ENCODE measurements around the gene TP53BP2. TPM values are rescaled to one million over a fixed set of nuclear protein-coding genes. Genes with fewer than 3 reads are reported as not detected.
A peak's percentile ranks its signal among the peaks of the same experiment; 100 is the strongest.

TP53BP2 gene
- total and polyA plus RNA-seq, 2 donors (not counting 3 experiments of a cell fraction or from before 2014, with no cell fraction given) = 21.9 to 51.9 TPM

DNA sequence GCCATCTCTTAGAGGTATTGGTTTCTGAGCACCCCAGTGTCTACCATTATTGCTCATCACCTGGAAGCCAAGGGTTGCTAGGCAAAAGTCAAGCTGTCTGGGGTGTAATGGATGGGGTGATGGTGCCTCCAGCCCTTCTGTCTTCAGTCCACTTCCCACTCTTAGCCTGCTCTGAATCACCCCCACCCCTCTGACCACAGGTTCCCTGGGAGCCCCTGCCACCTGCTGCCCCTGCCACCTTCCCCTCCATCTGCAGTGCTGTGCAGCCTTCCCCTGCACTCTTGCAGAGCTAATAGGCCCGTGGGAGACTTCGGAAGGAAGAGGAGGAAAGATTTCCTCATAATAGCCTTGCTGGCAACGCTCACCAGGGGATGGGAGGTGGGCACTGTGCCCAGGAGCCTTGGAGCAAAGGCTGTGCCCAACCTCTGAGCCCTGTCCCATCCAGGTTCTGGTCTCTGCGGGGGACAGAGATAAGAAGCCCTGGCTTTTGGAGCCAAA lies 97.9 kb downstream of the TP53BP2 start:
- no TSS peak for BruUV-seq (replicated peaks)
- Histone ChIP-seq H3K4me2 (ENCODE audit: insufficient read depth, low read length) (no peak overlapping the region), H3K4me1 (ENCODE audit: control insufficient read depth, extremely low read depth, insufficient read depth, low read length) (peaks cover 36% of the 10 kb centered on the region), H3K4me3 (replicated peaks in 1 of 3; ENCODE audit: insufficient read depth in 1 of 3, low read depth in 1 of 3, low read length in 3 of 3) (no peak overlapping the region), H3K27me3 (ENCODE audit: control insufficient read depth in 2 of 2, insufficient read depth in 2 of 2, low read length in 2 of 2) (no peaks in the 10 kb centered on the region), H3K36me3 (ENCODE audit: control insufficient read depth in 2 of 2, extremely low read depth in 1 of 2, insufficient read depth in 2 of 2, low read length in 2 of 2) (peaks cover 26 to 40% of the 10 kb centered on the region in 2 experiments), H2AFZ (ENCODE audit: low read depth, low read length) (no peak overlapping the region), H3K79me2 (ENCODE audit: control insufficient read depth, insufficient read depth, low read length) (peaks cover 42% of the 10 kb centered on the region), H3K9ac (replicated peaks; ENCODE audit: extremely low read depth, insufficient read depth, low read length) (no peak overlapping the region), H4K20me1 (replicated peaks; ENCODE audit: control insufficient read depth, extremely low read depth, insufficient read depth, low read length) (no peaks in the 10 kb centered on the region), H3K9me1 (replicated peaks; ENCODE audit: control insufficient read depth, extremely low read depth, insufficient read depth, low read length) (no peaks in the 10 kb centered on the region), H3K9me3 (replicated peaks; ENCODE audit: control insufficient read depth, insufficient read depth, low read length) (no peaks in the 10 kb centered on the region), H3K27ac (ENCODE audit: insufficient read depth, low read depth, low read length) (peak overlapping the region; percentile 25)
- CTCF ChIA-PET = interaction anchor here (1.3 to 8.5 kb wide), 6 partner anchors 18 to 47 kb away, joined by 3 to 148 read pairs (median 42); partner anchors contain the start of gene CAPN2
- dilution Hi-C loops (cut with MboI; ENCODE audit: extremely low pct_ligation_motif_present, low sequenced_read_pairs) = no loop called here
- peak; percentile 86 for FAIRE-seq
- intact Hi-C loops (cut with micrococcal nuclease) = loop anchor here (2.0 kb wide), 1 partner anchor 17 kb away; no protein-coding TSS in a partner anchor
- POLR2A ChIA-PET = no interaction called here
- peak; percentile 55 for DNase-seq (ENCODE audit: low read depth, low spot score)
- TF ChIP-seq, protein P1, sequence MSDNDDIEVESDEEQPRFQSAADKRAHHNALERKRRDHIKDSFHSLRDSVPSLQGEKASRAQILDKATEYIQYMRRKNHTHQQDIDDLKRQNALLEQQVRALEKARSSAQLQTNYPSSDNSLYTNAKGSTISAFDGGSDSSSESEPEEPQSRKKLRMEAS (IDR thresholded peaks at IDR 0.05; ENCODE audit: insufficient read depth, insufficient read length) = no peak
- TF ChIP-seq JUN (IDR thresholded peaks at IDR 0.05; ENCODE audit: borderline replicate concordance, insufficient read depth, insufficient read length, low read depth) = no peak
- TF ChIP-seq POLR2A (IDR thresholded peaks at IDR 0.05; ENCODE audit: low read depth, low read length) = no peak
- no peak for TF ChIP-seq POLR2AphosphoS5 (IDR thresholded peaks at IDR 0.05; ENCODE audit: insufficient read depth, low read depth, low read length)
- TF ChIP-seq MYC (IDR thresholded peaks at IDR 0.05; ENCODE audit: low read depth, low read length) = no peak
- no peak for TF ChIP-seq FOS (IDR thresholded peaks at IDR 0.05; ENCODE audit: borderline replicate concordance, insufficient read depth, low read length)

DNA sequence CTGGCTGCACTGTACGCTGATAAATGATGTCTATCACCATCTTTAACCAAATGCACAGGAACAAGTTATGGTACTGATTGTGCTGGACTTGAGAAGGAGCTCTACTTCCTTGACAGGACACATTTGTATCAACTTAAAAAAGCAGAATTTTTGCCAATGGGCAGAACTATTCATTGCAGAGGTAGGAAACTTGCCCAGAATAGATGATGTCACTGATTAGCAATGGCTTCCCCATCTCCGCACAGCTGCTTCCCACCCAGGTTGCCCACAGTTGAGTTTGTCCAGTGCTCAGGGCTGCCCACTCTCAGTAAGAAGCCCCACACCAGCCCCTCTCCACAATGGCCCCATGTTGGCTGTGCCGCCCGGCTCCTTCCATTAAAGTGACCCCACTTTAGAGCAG lies 100.0 kb downstream of the TP53BP2 start:
- Histone ChIP-seq H3K9me1 (replicated peaks; ENCODE audit: control insufficient read depth, extremely low read depth, insufficient read depth, low read length) (no peaks in the 10 kb centered on the region), H3K4me2 (ENCODE audit: insufficient read depth, low read length) (no peak overlapping the region), H3K27me3 (ENCODE audit: control insufficient read depth in 2 of 2, insufficient read depth in 2 of 2, low read length in 2 of 2) (no peaks in the 10 kb centered on the region), H3K9ac (replicated peaks; ENCODE audit: extremely low read depth, insufficient read depth, low read length) (no peak overlapping the region), H3K4me1 (ENCODE audit: control insufficient read depth, extremely low read depth, insufficient read depth, low read length) (peaks cover 54% of the 10 kb centered on the region), H3K36me3 (ENCODE audit: control insufficient read depth in 2 of 2, extremely low read depth in 1 of 2, insufficient read depth in 2 of 2, low read length in 2 of 2) (peaks cover 14 to 22% of the 10 kb centered on the region in 2 experiments), H4K20me1 (replicated peaks; ENCODE audit: control insufficient read depth, extremely low read depth, insufficient read depth, low read length) (no peaks in the 10 kb centered on the region), H2AFZ (ENCODE audit: low read depth, low read length) (no peak overlapping the region), H3K9me3 (replicated peaks; ENCODE audit: control insufficient read depth, insufficient read depth, low read length) (no peaks in the 10 kb centered on the region), H3K27ac (ENCODE audit: insufficient read depth, low read depth, low read length) (no peak overlapping the region), H3K4me3 (replicated peaks in 1 of 3; ENCODE audit: insufficient read depth in 1 of 3, low read depth in 1 of 3, low read length in 3 of 3) (no peak overlapping the region), H3K79me2 (ENCODE audit: control insufficient read depth, insufficient read depth, low read length) (peaks cover 45% of the 10 kb centered on the region)
- TF ChIP-seq FOS (IDR thresholded peaks at IDR 0.05; ENCODE audit: borderline replicate concordance, insufficient read depth, low read length) (no peak), EZH2 (IDR thresholded peaks at IDR 0.05; ENCODE audit: borderline replicate concordance, low read depth, low read length, severe bottlenecking) (no peak), POLR2AphosphoS5 (IDR thresholded peaks at IDR 0.05; ENCODE audit: insufficient read depth, low read depth, low read length) (no peak), GATA2 (IDR thresholded peaks at IDR 0.05; ENCODE audit: insufficient read depth, insufficient read length, low read depth, low read length) (no peak), MYC (IDR thresholded peaks at IDR 0.05; ENCODE audit: low read depth, low read length) (no peak), POLR2A (IDR thresholded peaks at IDR 0.05; ENCODE audit: low read depth, low read length) (no peak), JUN (IDR thresholded peaks at IDR 0.05; ENCODE audit: borderline replicate concordance, insufficient read depth, insufficient read length, low read depth) (no peak)
- TF ChIP-seq, protein P2, sequence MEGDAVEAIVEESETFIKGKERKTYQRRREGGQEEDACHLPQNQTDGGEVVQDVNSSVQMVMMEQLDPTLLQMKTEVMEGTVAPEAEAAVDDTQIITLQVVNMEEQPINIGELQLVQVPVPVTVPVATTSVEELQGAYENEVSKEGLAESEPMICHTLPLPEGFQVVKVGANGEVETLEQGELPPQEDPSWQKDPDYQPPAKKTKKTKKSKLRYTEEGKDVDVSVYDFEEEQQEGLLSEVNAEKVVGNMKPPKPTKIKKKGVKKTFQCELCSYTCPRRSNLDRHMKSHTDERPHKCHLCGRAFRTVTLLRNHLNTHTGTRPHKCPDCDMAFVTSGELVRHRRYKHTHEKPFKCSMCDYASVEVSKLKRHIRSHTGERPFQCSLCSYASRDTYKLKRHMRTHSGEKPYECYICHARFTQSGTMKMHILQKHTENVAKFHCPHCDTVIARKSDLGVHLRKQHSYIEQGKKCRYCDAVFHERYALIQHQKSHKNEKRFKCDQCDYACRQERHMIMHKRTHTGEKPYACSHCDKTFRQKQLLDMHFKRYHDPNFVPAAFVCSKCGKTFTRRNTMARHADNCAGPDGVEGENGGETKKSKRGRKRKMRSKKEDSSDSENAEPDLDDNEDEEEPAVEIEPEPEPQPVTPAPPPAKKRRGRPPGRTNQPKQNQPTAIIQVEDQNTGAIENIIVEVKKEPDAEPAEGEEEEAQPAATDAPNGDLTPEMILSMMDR (IDR thresholded peaks at IDR 0.05; ENCODE audit: extremely low read depth in 1 of 2, insufficient read depth in 1 of 2, low read depth in 1 of 2, low read length in 2 of 2) = no peak
- TF ChIP-seq, protein P1 (IDR thresholded peaks at IDR 0.05; ENCODE audit: insufficient read depth, insufficient read length) = no peak
- no peak for DNase-seq (ENCODE audit: low read depth, low spot score)
- CTCF ChIA-PET = interaction anchor here (0.8 to 8.5 kb wide), 4 partner anchors 24 to 45 kb away, joined by 4 to 118 read pairs (median 8); partner anchors contain the start of gene CAPN2
- BruUV-seq (replicated peaks) = TSS peak; percentile 9
- FAIRE-seq = peak; percentile 47
- POLR2A ChIA-PET = interaction anchor here (0.6 to 1.2 kb wide), 2 partner anchors 20 to 37 kb away, joined by 3 read pairs; no protein-coding TSS in a partner anchor
- dilution Hi-C loops (cut with MboI; ENCODE audit: extremely low pct_ligation_motif_present, low sequenced_read_pairs) (no loop called here), intact Hi-C loops (cut with micrococcal nuclease) (no loop called here)
